WTC11 (cell line): Measurements from ENCODE around the gene NMT2. TPM values are rescaled to one million over a fixed set of nuclear protein-coding genes. Genes with fewer than 3 reads are reported as not detected.
"Not testable (repeated sequence)": the region's sequence is repeated elsewhere in the genome, so short reads cannot be mapped to it uniquely, and the experiment has no call there.

ENCODE experiments used
- ATAC-seq: fragments of 200-7000 bp; cut with Tn5 transposase; 2 replicates; pipeline ENCODE4 v1.10.0; 2021; ENCODE audit warnings: mild to moderate bottlenecking, moderate library complexity
- CTCF ChIA-PET: fragments of 300-600 bp; sonication (Branson Sonifier 250); formaldehyde crosslinking; loops from one replicate; lab custom pipeline; 2021; ENCODE audit warnings: antibody characterized with exemption; lab: Charles Lee
- POLR2A ChIA-PET: fragments of 350-600 bp; sonication (Branson Sonifier 250); formaldehyde crosslinking; loops from one replicate; lab custom pipeline; 2021; ENCODE audit warnings: antibody characterized with exemption; lab: Charles Lee
- DNase-seq: peaks from one replicate; pipeline ENCODE4 v3.0.0; 2021; ENCODE audit warnings: low spot score
- H3K27ac Mint-ChIP-seq: 2 replicates; pipeline ENCODE4 v1.8.0; 2021; ENCODE audit warnings: mixed read lengths
- H3K27me3 Mint-ChIP-seq: 2 replicates; pipeline ENCODE4 v1.8.0; 2021; ENCODE audit warnings: low read depth, mild to moderate bottlenecking, moderate library complexity, mixed read lengths
- H3K36me3 Mint-ChIP-seq: 2 replicates; pipeline ENCODE4 v1.8.0; 2021; ENCODE audit warnings: mixed read lengths
- H3K4me1 Mint-ChIP-seq: 2 replicates; pipeline ENCODE4 v1.8.0; 2022; ENCODE audit warnings: mixed read lengths
- H3K4me3 Mint-ChIP-seq: 2 replicates; pipeline ENCODE4 v1.8.0; 2021; ENCODE audit warnings: mild to moderate bottlenecking, moderate library complexity, mixed read lengths
- H3K9me3 Mint-ChIP-seq: 2 replicates; pipeline ENCODE4 v1.8.0; 2021; ENCODE audit warnings: mixed read lengths
- ATF1 ChIP-seq: sonication (generic); formaldehyde crosslinking; IDR thresholded peaks from 2 replicates; pipeline ENCODE4 v1.8.1; 2023; ENCODE audit warnings: mild to moderate bottlenecking, moderate library complexity, missing genetic modification reagents
- CREB1 ChIP-seq: sonication (generic); formaldehyde crosslinking; IDR thresholded peaks from 2 replicates; pipeline ENCODE4 v1.8.0; 2023; ENCODE audit warnings: mild to moderate bottlenecking, missing genetic modification reagents
- EMX1 ChIP-seq: fragments of 250-450 bp; sonication (Bioruptor Pico); IDR thresholded peaks from 2 replicates; pipeline ENCODE4 v1.8.0; 2021; ENCODE audit warnings: mild to moderate bottlenecking
- FOXP1 ChIP-seq: sonication (generic); formaldehyde crosslinking; IDR thresholded peaks from 2 replicates; pipeline ENCODE4 v1.8.0; 2022; ENCODE audit warnings: missing genetic modification reagents, mild to moderate bottlenecking, moderate library complexity, borderline replicate concordance
- GABPB1 ChIP-seq: sonication (generic); formaldehyde crosslinking; IDR thresholded peaks from 2 replicates; pipeline ENCODE4 v1.8.1; 2023; ENCODE audit warnings: mild to moderate bottlenecking, missing genetic modification reagents
- GRHL2 ChIP-seq: fragments of 250-450 bp; sonication (Bioruptor Pico); IDR thresholded peaks from 2 replicates; pipeline ENCODE4 v1.8.0; 2022; ENCODE audit warnings: mild to moderate bottlenecking, moderate library complexity; ENCODE audit not compliant: insufficient replicate concordance, severe bottlenecking
- HMGA2 ChIP-seq: fragments of 250-450 bp; sonication (Bioruptor Pico); IDR thresholded peaks from 2 replicates; pipeline ENCODE4 v1.4.0; 2021; ENCODE audit warnings: mild to moderate bottlenecking, moderate library complexity
- JAZF1 ChIP-seq: fragments of 250-450 bp; sonication (Bioruptor Pico); IDR thresholded peaks from 2 replicates; pipeline ENCODE4 v1.9.0; 2021; ENCODE audit warnings: moderate library complexity, mild to moderate bottlenecking, inconsistent platforms
- NFE2L1 ChIP-seq: sonication (generic); formaldehyde crosslinking; IDR thresholded peaks from 2 replicates; pipeline ENCODE4 v1.8.1; 2023; ENCODE audit warnings: missing genetic modification reagents
- ZNF138 ChIP-seq: sonication (generic); formaldehyde crosslinking; conservative IDR thresholded peaks from 2 replicates; pipeline ENCODE4 v1.8.1; 2022; ENCODE audit warnings: mild to moderate bottlenecking, moderate library complexity, missing genetic modification reagents
- ZNF396 ChIP-seq: fragments of 250-450 bp; sonication (Bioruptor Pico); IDR thresholded peaks from 2 replicates; pipeline ENCODE4 v1.8.0; 2021; ENCODE audit warnings: mild to moderate bottlenecking, moderate library complexity, borderline replicate concordance
- ZNF416 ChIP-seq: fragments of 250-450 bp; sonication (Bioruptor Pico); IDR thresholded peaks from 2 replicates; pipeline ENCODE4 v1.9.0; 2021; ENCODE audit warnings: mild to moderate bottlenecking, inconsistent platforms
- total RNA-seq: library from RNA; stranded (reverse); gene quantifications from 3 replicates; pipeline ENCODE4 v1.2.3, GENCODE V29; 2021
- TF ChIP-seq, protein P1 (sequence below): sonication (generic); formaldehyde crosslinking; IDR thresholded peaks from 2 replicates; pipeline ENCODE4 v1.8.1; 2023; ENCODE audit warnings: mild to moderate bottlenecking, missing genetic modification reagents
- TF ChIP-seq, protein P2 (sequence below): fragments of 250-450 bp; sonication (Bioruptor Pico); IDR thresholded peaks from 2 replicates; pipeline ENCODE4 v2.1.2; 2022; ENCODE audit warnings: mild to moderate bottlenecking, moderate library complexity
- TF ChIP-seq, protein P3 (sequence below): sonication (generic); formaldehyde crosslinking; IDR thresholded peaks from 2 replicates; pipeline ENCODE4 v1.8.0; 2023; ENCODE audit warnings: mild to moderate bottlenecking, missing genetic modification reagents
- TF ChIP-seq, protein P4 (sequence below): fragments of 250-450 bp; sonication (Bioruptor Pico); IDR thresholded peaks from 2 replicates; pipeline ENCODE4 v1.9.0; 2021; ENCODE audit warnings: mild to moderate bottlenecking
- TF ChIP-seq, protein P5 (sequence below): sonication (generic); formaldehyde crosslinking; IDR thresholded peaks from 2 replicates; pipeline ENCODE4 v1.8.1; 2022; ENCODE audit warnings: mild to moderate bottlenecking, moderate library complexity, missing genetic modification reagents
- TF ChIP-seq, protein P6 (sequence below): sonication (generic); formaldehyde crosslinking; IDR thresholded peaks from 2 replicates; pipeline ENCODE4 v1.8.1; 2023; ENCODE audit warnings: mild to moderate bottlenecking, moderate library complexity, missing genetic modification reagents
- TF ChIP-seq, protein P7 (sequence below): fragments of 250-450 bp; sonication (Bioruptor Pico); IDR thresholded peaks from 2 replicates; pipeline ENCODE4 v1.9.0; 2021; ENCODE audit warnings: mild to moderate bottlenecking
- TF ChIP-seq, protein P8 (sequence below): sonication (generic); formaldehyde crosslinking; IDR thresholded peaks from 2 replicates; pipeline ENCODE4 v1.8.1; 2023; ENCODE audit warnings: mild to moderate bottlenecking, missing genetic modification reagents, moderate library complexity

The NMT2 gene
- total RNA-seq, 1 experiment from 2014 or later: 11.7 TPM

DNA sequence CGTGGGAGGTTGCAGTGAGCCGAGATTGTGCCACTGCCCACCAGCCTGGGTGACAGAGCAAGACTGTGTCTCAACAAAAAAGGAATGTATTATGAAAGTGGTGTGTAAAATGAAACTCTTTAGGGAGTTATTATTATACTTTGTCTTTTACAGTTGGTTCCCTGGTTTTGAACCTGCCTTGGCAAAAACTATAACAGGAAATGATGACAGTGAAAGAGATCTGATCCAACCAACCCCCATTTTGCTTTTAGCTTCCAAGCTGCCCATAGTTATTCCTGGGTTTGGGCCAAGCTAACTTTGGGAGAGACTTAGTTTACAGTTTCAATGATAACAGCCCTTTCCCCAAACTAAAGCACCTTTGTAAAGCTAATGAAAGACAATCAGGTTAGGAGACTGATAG, 34.1 kb upstream of the NMT2 start:
- Mint-ChIP-seq H3K27me3 (no peaks in the 10 kb centered on the region), H3K36me3 (no peaks in the 10 kb centered on the region), H3K4me3 (no peak overlapping the region), H3K27ac (no peak overlapping the region; the same call in 1 of the 2 replicates), H3K4me1 (peaks cover 12% of the 10 kb centered on the region; the same call in 1 of the 2 replicates), H3K9me3 (no peaks in the 10 kb centered on the region)
- no peak for DNase-seq
- CTCF ChIA-PET: no interaction called here
- TF ChIP-seq, protein P1, sequence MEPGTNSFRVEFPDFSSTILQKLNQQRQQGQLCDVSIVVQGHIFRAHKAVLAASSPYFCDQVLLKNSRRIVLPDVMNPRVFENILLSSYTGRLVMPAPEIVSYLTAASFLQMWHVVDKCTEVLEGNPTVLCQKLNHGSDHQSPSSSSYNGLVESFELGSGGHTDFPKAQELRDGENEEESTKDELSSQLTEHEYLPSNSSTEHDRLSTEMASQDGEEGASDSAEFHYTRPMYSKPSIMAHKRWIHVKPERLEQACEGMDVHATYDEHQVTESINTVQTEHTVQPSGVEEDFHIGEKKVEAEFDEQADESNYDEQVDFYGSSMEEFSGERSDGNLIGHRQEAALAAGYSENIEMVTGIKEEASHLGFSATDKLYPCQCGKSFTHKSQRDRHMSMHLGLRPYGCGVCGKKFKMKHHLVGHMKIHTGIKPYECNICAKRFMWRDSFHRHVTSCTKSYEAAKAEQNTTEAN: no peak
- TF ChIP-seq EMX1 (CRISPR knock-in tag) (no peak), FOXP1 (CRISPR knock-in tag) (no peak), JAZF1 (CRISPR knock-in tag) (no peak), GRHL2 (CRISPR knock-in tag) (no peak), ZNF138 (CRISPR knock-in tag) (no peak), ATF1 (CRISPR knock-in tag) (no peak), NFE2L1 (CRISPR knock-in tag) (no peak), CREB1 (CRISPR knock-in tag) (no peak), ZNF416 (no peak), ZNF396 (CRISPR knock-in tag) (no peak), HMGA2 (no peak), GABPB1 (CRISPR knock-in tag) (no peak)
- TF ChIP-seq, protein P2, sequence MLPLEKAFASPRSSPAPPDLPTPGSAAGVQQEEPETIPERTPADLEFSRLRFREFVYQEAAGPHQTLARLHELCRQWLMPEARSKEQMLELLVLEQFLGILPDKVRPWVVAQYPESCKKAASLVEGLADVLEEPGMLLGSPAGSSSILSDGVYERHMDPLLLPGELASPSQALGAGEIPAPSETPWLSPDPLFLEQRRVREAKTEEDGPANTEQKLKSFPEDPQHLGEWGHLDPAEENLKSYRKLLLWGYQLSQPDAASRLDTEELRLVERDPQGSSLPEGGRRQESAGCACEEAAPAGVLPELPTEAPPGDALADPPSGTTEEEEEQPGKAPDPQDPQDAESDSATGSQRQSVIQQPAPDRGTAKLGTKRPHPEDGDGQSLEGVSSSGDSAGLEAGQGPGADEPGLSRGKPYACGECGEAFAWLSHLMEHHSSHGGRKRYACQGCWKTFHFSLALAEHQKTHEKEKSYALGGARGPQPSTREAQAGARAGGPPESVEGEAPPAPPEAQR (CRISPR knock-in tag): no peak
- TF ChIP-seq, protein P3, sequence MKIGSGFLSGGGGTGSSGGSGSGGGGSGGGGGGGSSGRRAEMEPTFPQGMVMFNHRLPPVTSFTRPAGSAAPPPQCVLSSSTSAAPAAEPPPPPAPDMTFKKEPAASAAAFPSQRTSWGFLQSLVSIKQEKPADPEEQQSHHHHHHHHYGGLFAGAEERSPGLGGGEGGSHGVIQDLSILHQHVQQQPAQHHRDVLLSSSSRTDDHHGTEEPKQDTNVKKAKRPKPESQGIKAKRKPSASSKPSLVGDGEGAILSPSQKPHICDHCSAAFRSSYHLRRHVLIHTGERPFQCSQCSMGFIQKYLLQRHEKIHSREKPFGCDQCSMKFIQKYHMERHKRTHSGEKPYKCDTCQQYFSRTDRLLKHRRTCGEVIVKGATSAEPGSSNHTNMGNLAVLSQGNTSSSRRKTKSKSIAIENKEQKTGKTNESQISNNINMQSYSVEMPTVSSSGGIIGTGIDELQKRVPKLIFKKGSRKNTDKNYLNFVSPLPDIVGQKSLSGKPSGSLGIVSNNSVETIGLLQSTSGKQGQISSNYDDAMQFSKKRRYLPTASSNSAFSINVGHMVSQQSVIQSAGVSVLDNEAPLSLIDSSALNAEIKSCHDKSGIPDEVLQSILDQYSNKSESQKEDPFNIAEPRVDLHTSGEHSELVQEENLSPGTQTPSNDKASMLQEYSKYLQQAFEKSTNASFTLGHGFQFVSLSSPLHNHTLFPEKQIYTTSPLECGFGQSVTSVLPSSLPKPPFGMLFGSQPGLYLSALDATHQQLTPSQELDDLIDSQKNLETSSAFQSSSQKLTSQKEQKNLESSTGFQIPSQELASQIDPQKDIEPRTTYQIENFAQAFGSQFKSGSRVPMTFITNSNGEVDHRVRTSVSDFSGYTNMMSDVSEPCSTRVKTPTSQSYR (CRISPR knock-in tag): no peak
- TF ChIP-seq, protein P4, sequence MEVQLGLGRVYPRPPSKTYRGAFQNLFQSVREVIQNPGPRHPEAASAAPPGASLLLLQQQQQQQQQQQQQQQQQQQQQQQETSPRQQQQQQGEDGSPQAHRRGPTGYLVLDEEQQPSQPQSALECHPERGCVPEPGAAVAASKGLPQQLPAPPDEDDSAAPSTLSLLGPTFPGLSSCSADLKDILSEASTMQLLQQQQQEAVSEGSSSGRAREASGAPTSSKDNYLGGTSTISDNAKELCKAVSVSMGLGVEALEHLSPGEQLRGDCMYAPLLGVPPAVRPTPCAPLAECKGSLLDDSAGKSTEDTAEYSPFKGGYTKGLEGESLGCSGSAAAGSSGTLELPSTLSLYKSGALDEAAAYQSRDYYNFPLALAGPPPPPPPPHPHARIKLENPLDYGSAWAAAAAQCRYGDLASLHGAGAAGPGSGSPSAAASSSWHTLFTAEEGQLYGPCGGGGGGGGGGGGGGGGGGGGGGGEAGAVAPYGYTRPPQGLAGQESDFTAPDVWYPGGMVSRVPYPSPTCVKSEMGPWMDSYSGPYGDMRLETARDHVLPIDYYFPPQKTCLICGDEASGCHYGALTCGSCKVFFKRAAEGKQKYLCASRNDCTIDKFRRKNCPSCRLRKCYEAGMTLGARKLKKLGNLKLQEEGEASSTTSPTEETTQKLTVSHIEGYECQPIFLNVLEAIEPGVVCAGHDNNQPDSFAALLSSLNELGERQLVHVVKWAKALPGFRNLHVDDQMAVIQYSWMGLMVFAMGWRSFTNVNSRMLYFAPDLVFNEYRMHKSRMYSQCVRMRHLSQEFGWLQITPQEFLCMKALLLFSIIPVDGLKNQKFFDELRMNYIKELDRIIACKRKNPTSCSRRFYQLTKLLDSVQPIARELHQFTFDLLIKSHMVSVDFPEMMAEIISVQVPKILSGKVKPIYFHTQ (CRISPR knock-in tag): no peak
- TF ChIP-seq, protein P5, sequence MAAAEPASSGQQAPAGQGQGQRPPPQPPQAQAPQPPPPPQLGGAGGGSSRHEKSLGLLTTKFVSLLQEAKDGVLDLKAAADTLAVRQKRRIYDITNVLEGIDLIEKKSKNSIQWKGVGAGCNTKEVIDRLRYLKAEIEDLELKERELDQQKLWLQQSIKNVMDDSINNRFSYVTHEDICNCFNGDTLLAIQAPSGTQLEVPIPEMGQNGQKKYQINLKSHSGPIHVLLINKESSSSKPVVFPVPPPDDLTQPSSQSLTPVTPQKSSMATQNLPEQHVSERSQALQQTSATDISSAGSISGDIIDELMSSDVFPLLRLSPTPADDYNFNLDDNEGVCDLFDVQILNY (CRISPR knock-in tag): no peak
- TF ChIP-seq, protein P6, sequence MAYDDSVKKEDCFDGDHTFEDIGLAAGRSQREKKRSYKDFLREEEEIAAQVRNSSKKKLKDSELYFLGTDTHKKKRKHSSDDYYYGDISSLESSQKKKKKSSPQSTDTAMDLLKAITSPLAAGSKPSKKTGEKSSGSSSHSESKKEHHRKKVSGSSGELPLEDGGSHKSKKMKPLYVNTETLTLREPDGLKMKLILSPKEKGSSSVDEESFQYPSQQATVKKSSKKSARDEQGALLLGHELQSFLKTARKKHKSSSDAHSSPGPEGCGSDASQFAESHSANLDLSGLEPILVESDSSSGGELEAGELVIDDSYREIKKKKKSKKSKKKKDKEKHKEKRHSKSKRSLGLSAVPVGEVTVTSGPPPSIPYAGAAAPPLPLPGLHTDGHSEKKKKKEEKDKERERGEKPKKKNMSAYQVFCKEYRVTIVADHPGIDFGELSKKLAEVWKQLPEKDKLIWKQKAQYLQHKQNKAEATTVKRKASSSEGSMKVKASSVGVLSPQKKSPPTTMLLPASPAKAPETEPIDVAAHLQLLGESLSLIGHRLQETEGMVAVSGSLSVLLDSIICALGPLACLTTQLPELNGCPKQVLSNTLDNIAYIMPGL: no peak
- TF ChIP-seq, protein P7, sequence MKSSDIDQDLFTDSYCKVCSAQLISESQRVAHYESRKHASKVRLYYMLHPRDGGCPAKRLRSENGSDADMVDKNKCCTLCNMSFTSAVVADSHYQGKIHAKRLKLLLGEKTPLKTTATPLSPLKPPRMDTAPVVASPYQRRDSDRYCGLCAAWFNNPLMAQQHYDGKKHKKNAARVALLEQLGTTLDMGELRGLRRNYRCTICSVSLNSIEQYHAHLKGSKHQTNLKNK: no peak
- TF ChIP-seq, protein P8, sequence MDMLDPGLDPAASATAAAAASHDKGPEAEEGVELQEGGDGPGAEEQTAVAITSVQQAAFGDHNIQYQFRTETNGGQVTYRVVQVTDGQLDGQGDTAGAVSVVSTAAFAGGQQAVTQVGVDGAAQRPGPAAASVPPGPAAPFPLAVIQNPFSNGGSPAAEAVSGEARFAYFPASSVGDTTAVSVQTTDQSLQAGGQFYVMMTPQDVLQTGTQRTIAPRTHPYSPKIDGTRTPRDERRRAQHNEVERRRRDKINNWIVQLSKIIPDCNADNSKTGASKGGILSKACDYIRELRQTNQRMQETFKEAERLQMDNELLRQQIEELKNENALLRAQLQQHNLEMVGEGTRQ (CRISPR knock-in tag): no peak
- TF ChIP-seq, all 79 proteins: peak for 0
- no peak for ATAC-seq
- POLR2A ChIA-PET: no interaction called here

DNA sequence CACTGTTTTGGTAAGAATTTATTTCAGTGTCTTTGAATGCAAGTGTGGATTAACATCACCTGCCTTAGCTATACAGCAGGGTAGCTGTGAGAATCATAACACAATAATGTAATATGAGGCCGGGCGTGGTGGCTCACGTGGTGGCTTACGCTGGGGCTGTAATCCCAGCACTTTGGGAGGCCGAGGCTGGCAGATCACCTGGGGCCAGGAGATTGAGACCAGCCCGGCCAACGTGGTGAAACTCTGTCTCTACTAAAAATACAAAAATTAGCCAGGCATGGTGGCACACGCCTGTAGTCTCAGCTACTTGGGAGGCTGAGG, 33.8 kb upstream of the NMT2 start:
- H3K9me3 Mint-ChIP-seq, H3K36me3 Mint-ChIP-seq, DNase-seq, H3K27me3 Mint-ChIP-seq, POLR2A ChIA-PET, ATAC-seq, H3K27ac Mint-ChIP-seq, H3K4me3 Mint-ChIP-seq, CTCF ChIA-PET: not testable (repeated sequence)
- H3K4me1 Mint-ChIP-seq: peaks cover 12% of the 10 kb centered on the region; the same call in 1 of the 2 replicates
